Lung (tissue), 12 donors: ENCODE results near the gene PRKD2. TPM values are rescaled to one million over a fixed set of nuclear protein-coding genes. Genes with fewer than 3 reads are reported as not detected.

Source experiments
- ATAC-seq: fragments of 200-7000 bp; cut with Tn5 transposase; one replicate; pipeline ENCODE4 v1.9.1; 2020; ENCODE audit warnings: moderate number of reproducible peaks; ENCODE audit not compliant: insufficient read depth, low FRiP score
- DNase-seq, 3 donors: peaks; one replicate each; pipeline ENCODE4 v3.0.0-alpha.2; 2013 to 2017
- H3K27ac ChIP-seq, 2 donors: one replicate each; pipeline ENCODE4 v1.5.1; 2013; ENCODE audit warnings: mild to moderate bottlenecking in 2 of 2, moderate library complexity in 2 of 2, control low read depth in 1 of 2, inconsistent platforms in 1 of 2, low read depth in 1 of 2, low read length in 1 of 2
- H3K27me3 ChIP-seq, 3 donors: one replicate each; pipeline ENCODE4 v1.5.1; 2013; ENCODE audit warnings: low read length in 2 of 3; ENCODE audit not compliant: control insufficient read depth in 3 of 3, insufficient read depth in 3 of 3
- H3K36me3 ChIP-seq, 4 donors: one replicate each; pipeline ENCODE4 v1.5.1; 2013; ENCODE audit warnings: low read length in 4 of 4, mild to moderate bottlenecking in 1 of 4, moderate library complexity in 1 of 4; ENCODE audit not compliant: control insufficient read depth in 4 of 4, insufficient read depth in 4 of 4
- H3K4me1 ChIP-seq, 5 donors: one replicate each; pipeline ENCODE4 v1.5.1; 2013; ENCODE audit warnings: low read length in 5 of 5, mild to moderate bottlenecking in 2 of 5, moderate library complexity in 1 of 5; ENCODE audit not compliant: control insufficient read depth in 5 of 5, insufficient read depth in 5 of 5
- H3K4me3 ChIP-seq: one replicate; pipeline ENCODE4 v1.5.1; 2013; ENCODE audit warnings: mild to moderate bottlenecking, control low read depth, moderate library complexity
- H3K9ac ChIP-seq, 2 donors: one replicate each; pipeline ENCODE4 v1.5.1; 2013; ENCODE audit warnings: low read length in 2 of 2, control low read depth in 1 of 2; ENCODE audit not compliant: insufficient read depth in 1 of 2
- H3K9me3 ChIP-seq, 4 donors: one replicate each; pipeline ENCODE4 v1.5.1; 2013; ENCODE audit warnings: low read length in 3 of 4, mild to moderate bottlenecking in 1 of 4, moderate library complexity in 1 of 4; ENCODE audit not compliant: control insufficient read depth in 4 of 4, insufficient read depth in 3 of 4
- CTCF ChIP-seq: IDR thresholded peaks from 2 replicates; pipeline ENCODE4 v1.5.1; 2012; ENCODE audit warnings: mild to moderate bottlenecking; ENCODE audit errors: control extremely low read depth, extremely low read depth
- WGBS, 2 donors: extraction: QIAGEN DNeasy Blood & Tissue Kit; methylation state at CpG; one replicate each; pipeline ENCODE4 v1.1.7; 2013; 5-methylcytosine and 5-hydroxymethylcytosine counted together
- polyA plus RNA-seq, 2 donors: library from polyadenylated mRNA; stranded (reverse); fragments of 200-250 nt; gene quantifications; one replicate each; pipeline ENCODE4 v1.2.1, GENCODE V29; 2013
- total RNA-seq, 2 donors: library from RNA; depleted of rRNA in 1 of 2; stranded (reverse); fragments of >200 nt in 1 of 2; gene quantifications; one replicate each; pipeline ENCODE4 v1.2.1, GENCODE V29; 2014 to 2021
- donor health status: control.
- donor health status: control.
- donor health status: Bipolar disorder and iron deficiency.
- donor health status: healthy.
- donor health status: DM: yes; HTN: yes; CAD: no.

PRKD2 gene
- total and polyA plus RNA-seq, 4 donors, result 35.5 to 56.2 (median 45.1) TPM

- H3K4me3 ChIP-seq, result no peak overlapping the region
- peaks cover 10 to 60% (median 46%) of the 10 kb centered on the region in 4 donors for H3K36me3 ChIP-seq
- H3K9ac ChIP-seq, result no peak overlapping the region
- no peaks in the 10 kb centered on the region for H3K27me3 ChIP-seq
- DNase-seq, result no peak
- 85% methylated on average over 28 of the region's 28 CpGs for WGBS, 2 donors
- no peak for TF ChIP-seq CTCF
- peaks cover 2 to 15% (median 7%) of the 10 kb centered on the region in 5 donors for H3K4me1 ChIP-seq
- ATAC-seq, result no peak
- H3K9me3 ChIP-seq, result no peaks in the 10 kb centered on the region
- peak overlapping the region in 1 of 2 donors; percentile 26 for H3K27ac ChIP-seq
Observed at GRCh38 chr19:46732172-46732938, 15.4 kb upstream of the PRKD2 start.

DNA sequence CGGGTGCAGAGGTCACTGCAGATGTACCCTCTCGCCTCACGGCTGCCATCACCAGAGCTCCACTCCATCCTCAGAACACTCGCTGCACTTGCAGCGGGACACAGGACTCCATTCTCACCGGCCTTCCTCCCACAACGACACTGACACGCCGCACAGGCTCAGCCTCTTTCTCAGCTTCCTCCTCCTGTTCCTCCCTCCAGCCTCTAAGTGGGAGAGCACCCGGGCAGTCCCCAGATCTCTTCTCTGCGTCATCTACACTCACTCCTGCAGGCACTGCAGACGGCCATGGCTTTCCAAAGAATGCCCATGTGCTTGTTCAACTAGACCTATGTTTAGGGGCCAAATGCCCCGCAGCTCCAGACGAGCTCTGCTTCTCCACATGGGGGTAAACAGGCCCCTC is 14.7 kb upstream of the PRKD2 start:
- Histone ChIP-seq H3K9me3 (no peaks in the 10 kb centered on the region), H3K27me3 (no peaks in the 10 kb centered on the region), H3K27ac (peak overlapping the region in 1 of 2 donors; percentile 26), H3K9ac (no peak overlapping the region), H3K4me3 (no peak overlapping the region), H3K4me1 (peaks cover 0 to 8% (median 2%) of the 10 kb centered on the region in 5 donors), H3K36me3 (peaks cover 10 to 66% (median 48%) of the 10 kb centered on the region in 4 donors)
- no peak for ATAC-seq
- TF ChIP-seq CTCF, result no peak
- 46 to 74% methylated on average over 14 of the region's 14 CpGs for WGBS, 2 donors
- DNase-seq, result no peak

GRCh38 chr19:46731007-46731501 is 14.1 kb upstream of the PRKD2 start:
- peaks cover 10 to 71% (median 51%) of the 10 kb centered on the region in 4 donors for H3K36me3 ChIP-seq
- peak overlapping the region in 1 of 2 donors; percentile 26 for H3K27ac ChIP-seq
- no peak overlapping the region for H3K9ac ChIP-seq
- WGBS, 2 donors, result 34 to 61% methylated on average over 14 of the region's 14 CpGs
- peaks cover 0 to 6% (median 0%) of the 10 kb centered on the region in 5 donors for H3K4me1 ChIP-seq
- ATAC-seq (peak; percentile 35), DNase-seq (no peak)
- H3K4me3 ChIP-seq, result no peak overlapping the region
- TF ChIP-seq CTCF, result no peak
- H3K27me3 ChIP-seq, result no peaks in the 10 kb centered on the region
- H3K9me3 ChIP-seq, result no peaks in the 10 kb centered on the region
